ENCODE results near the gene RIC8A. TPM values are rescaled to one million over a fixed set of nuclear protein-coding genes. Genes with fewer than 3 reads are reported as not detected.

Gene RIC8A
- total and polyA plus RNA-seq, 10 of the 15 experiments (the other 5 are each of a cell fraction or from before 2014, with no cell fraction given), result 10.4 to 157 (median 81.4) TPM

GRCh38 chr11:259413-259812, 51.9 kb downstream of the RIC8A start:
- ChIA-PET RAD21 (ENCODE audit: unreplicated experiment) (interaction anchor here (0.5 kb wide), 1 partner anchor 370 kb away, joined by 3 read pairs; no protein-coding TSS in a partner anchor), SMC1A (ENCODE audit: uncharacterized antibody, unreplicated experiment) (interaction anchor here (1.6 kb wide), 1 partner anchor 22 kb away, joined by 4 read pairs; the partner anchor contains the start of gene PSMD13), CTCF (interaction anchor here (1.5 to 3.6 kb wide), 2 partner anchors 9 to 22 kb away, joined by 7 to 25 read pairs; no protein-coding TSS in a partner anchor), POLR2A (interaction anchor here (1.1 kb wide), 1 partner anchor 52 kb away, joined by 3 read pairs; the partner anchor contains the start of genes BET1L and RIC8A)
- FAIRE-seq (no peak), DNase-seq (ENCODE audit: low read depth, low spot score) (no peak), ATAC-seq (no peak)
- no peak for TF ChIP-seq RELA (IDR thresholded peaks at IDR 0.05; ENCODE audit: borderline replicate concordance, partially characterized antibody)
- TF ChIP-seq YY1 (IDR thresholded peaks at IDR 0.05; ENCODE audit: low read depth, low read length), result no peak
- TF ChIP-seq ATF7 (IDR thresholded peaks at IDR 0.05; ENCODE audit: low read depth), result no peak
- TF ChIP-seq, protein P1, sequence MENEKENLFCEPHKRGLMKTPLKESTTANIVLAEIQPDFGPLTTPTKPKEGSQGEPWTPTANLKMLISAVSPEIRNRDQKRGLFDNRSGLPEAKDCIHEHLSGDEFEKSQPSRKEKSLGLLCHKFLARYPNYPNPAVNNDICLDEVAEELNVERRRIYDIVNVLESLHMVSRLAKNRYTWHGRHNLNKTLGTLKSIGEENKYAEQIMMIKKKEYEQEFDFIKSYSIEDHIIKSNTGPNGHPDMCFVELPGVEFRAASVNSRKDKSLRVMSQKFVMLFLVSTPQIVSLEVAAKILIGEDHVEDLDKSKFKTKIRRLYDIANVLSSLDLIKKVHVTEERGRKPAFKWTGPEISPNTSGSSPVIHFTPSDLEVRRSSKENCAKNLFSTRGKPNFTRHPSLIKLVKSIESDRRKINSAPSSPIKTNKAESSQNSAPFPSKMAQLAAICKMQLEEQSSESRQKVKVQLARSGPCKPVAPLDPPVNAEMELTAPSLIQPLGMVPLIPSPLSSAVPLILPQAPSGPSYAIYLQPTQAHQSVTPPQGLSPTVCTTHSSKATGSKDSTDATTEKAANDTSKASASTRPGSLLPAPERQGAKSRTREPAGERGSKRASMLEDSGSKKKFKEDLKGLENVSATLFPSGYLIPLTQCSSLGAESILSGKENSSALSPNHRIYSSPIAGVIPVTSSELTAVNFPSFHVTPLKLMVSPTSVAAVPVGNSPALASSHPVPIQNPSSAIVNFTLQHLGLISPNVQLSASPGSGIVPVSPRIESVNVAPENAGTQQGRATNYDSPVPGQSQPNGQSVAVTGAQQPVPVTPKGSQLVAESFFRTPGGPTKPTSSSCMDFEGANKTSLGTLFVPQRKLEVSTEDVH (IDR thresholded peaks at IDR 0.05; ENCODE audit: low read depth, partially characterized antibody), result no peak
- TF ChIP-seq NFYA (IDR thresholded peaks at IDR 0.05; ENCODE audit: borderline replicate concordance, low read depth, low read length), result no peak
- TF ChIP-seq IKZF2 (IDR thresholded peaks at IDR 0.05), result no peak
- TF ChIP-seq E4F1 (IDR thresholded peaks at IDR 0.05; ENCODE audit: borderline replicate concordance, partially characterized antibody), result no peak
- no peak for TF ChIP-seq TAF1 (IDR thresholded peaks at IDR 0.05; ENCODE audit: borderline replicate concordance, low read depth, low read length)
- TF ChIP-seq MYB (IDR thresholded peaks at IDR 0.05; ENCODE audit: borderline replicate concordance, low read depth, low read length), result no peak
- no peak for TF ChIP-seq E2F4 (IDR thresholded peaks at IDR 0.05; ENCODE audit: low read depth, low read length)
- TF ChIP-seq POLR2AphosphoS2 (IDR thresholded peaks at IDR 0.05; ENCODE audit: low read depth, low read length), result no peak
- TF ChIP-seq SP1 (IDR thresholded peaks at IDR 0.05; ENCODE audit: low read depth, low read length), result no peak
- TF ChIP-seq WRNIP1 (IDR thresholded peaks at IDR 0.05; ENCODE audit: borderline replicate concordance, low read depth, low read length), result no peak
- TF ChIP-seq TCF3 (IDR thresholded peaks at IDR 0.05; ENCODE audit: borderline replicate concordance, insufficient read depth, low read depth, low read length), result no peak
- TF ChIP-seq SUPT20H (IDR thresholded peaks at IDR 0.05; ENCODE audit: borderline replicate concordance, control insufficient read depth, low read depth, low read length), result no peak
- Histone ChIP-seq H3K27me3 (replicated peaks in 1 of 2; ENCODE audit: control insufficient read depth in 2 of 2, insufficient read depth in 2 of 2, low read length in 1 of 2) (no peaks in the 10 kb centered on the region), H3K27ac (ENCODE audit: control insufficient read depth, insufficient read depth) (no peak overlapping the region), H3K9ac (ENCODE audit: control insufficient read depth, insufficient read depth, low read length) (no peak overlapping the region), H3K4me3 (no peak overlapping the region), H4K20me1 (ENCODE audit: control insufficient read depth, insufficient read depth) (no peaks in the 10 kb centered on the region), H3K9me3 (replicated peaks; ENCODE audit: control insufficient read depth, insufficient read depth, low read length) (peaks cover 2% of the 10 kb centered on the region; the same call in 2 of the 3 replicates), H3K79me2 (ENCODE audit: control insufficient read depth, insufficient read depth, low read length) (no peaks in the 10 kb centered on the region), H2AFZ (ENCODE audit: control insufficient read depth, low read depth, low read length) (no peak overlapping the region), H3K4me2 (ENCODE audit: control insufficient read depth, insufficient read depth) (no peak overlapping the region), H3K4me1 (ENCODE audit: control insufficient read depth, insufficient read depth, low read length) (peaks cover 13% of the 10 kb centered on the region), H3K36me3 (ENCODE audit: control insufficient read depth in 2 of 2, insufficient read depth in 2 of 2, low read length in 1 of 2) (no peaks in the 10 kb centered on the region)
- intact Hi-C loops (cut with micrococcal nuclease; ENCODE audit: unreplicated experiment) (no loop called here), in situ Hi-C loops (cut with MboI) (no loop called here)
- BruUV-seq (replicated peaks), result no TSS peak
- 45% methylated on average over 10 of the region's 10 CpGs for WGBS (ENCODE audit: insufficient coverage, insufficient replicate concordance, low lambda C conversion rate, missing lambda C conversion rate)
